Kidney (tissue), 14 donors: Measurements from ENCODE around the gene IZUMO4. TPM values are rescaled to one million over a fixed set of nuclear protein-coding genes. Genes with fewer than 3 reads are reported as not detected.

Source experiments
- DNase-seq, 5 donors: peaks; one replicate each; pipeline ENCODE4 v3.0.0-alpha.2; 2013 to 2020
- FAIRE-seq: peaks from 2 replicates; lab custom pipeline; 2012; peaks lifted over from hg19 to GRCh38; lab: Jason Lieb, UNC
- H3K27ac ChIP-seq, 2 donors: one replicate each; pipeline ENCODE4 v1.7.0; 2013; ENCODE audit warnings: low read depth in 2 of 2, low read length in 2 of 2, inconsistent platforms in 1 of 2
- H3K27me3 ChIP-seq: one replicate; pipeline ENCODE4 v1.7.1; 2013; ENCODE audit warnings: low read length, inconsistent platforms; ENCODE audit not compliant: control insufficient read depth, insufficient read depth
- H3K36me3 ChIP-seq, 3 donors: one replicate each; pipeline versions ENCODE4 v1.7.0 to v1.7.1; 2013; ENCODE audit warnings: low read length in 3 of 3, control low read depth in 1 of 3, inconsistent platforms in 1 of 3; ENCODE audit not compliant: insufficient read depth in 3 of 3, control insufficient read depth in 2 of 3
- H3K4me1 ChIP-seq, 3 donors: one replicate each; pipeline versions ENCODE4 v1.7.0 to v1.7.1; 2013; ENCODE audit warnings: low read length in 3 of 3, inconsistent platforms in 1 of 3, low read depth in 1 of 3; ENCODE audit not compliant: control insufficient read depth in 2 of 3, insufficient read depth in 2 of 3
- H3K4me3 ChIP-seq, 3 donors: one replicate each; pipeline versions ENCODE4 v1.7.0 to v1.8.1; 2013; ENCODE audit warnings: low read length in 3 of 3, control low read depth in 1 of 3, inconsistent platforms in 1 of 3
- H3K9ac ChIP-seq, 3 donors: one replicate each; pipeline versions ENCODE4 v1.7.0 to v1.7.1; 2013; ENCODE audit warnings: low read length in 3 of 3, control low read depth in 1 of 3, inconsistent platforms in 1 of 3
- H3K9me3 ChIP-seq, 3 donors: one replicate each; pipeline versions ENCODE4 v1.7.0 to v1.7.1; 2013; ENCODE audit warnings: low read length in 3 of 3, control low read depth in 1 of 3, inconsistent platforms in 1 of 3; ENCODE audit not compliant: control insufficient read depth in 2 of 3, insufficient read depth in 1 of 3
- CTCF ChIP-seq: IDR thresholded peaks from 3 replicates; pipeline ENCODE4 v1.5.1; 2012; ENCODE audit warnings: mild to moderate bottlenecking, moderate library complexity, borderline replicate concordance; ENCODE audit not compliant: insufficient read depth; ENCODE audit errors: extremely low read depth
- intact Hi-C: fragments of 100-400 bp; cut with DNase I; formaldehyde crosslinking; loops from one replicate; pipeline ENCODE4 v1.11.1; 2022
- polyA plus RNA-seq: library from polyadenylated mRNA; stranded (reverse); fragments of 350-450 nt; fragmentation: Illumina TruSeq; extraction: RNeasy Lipid Tissue Mini Kit (QIAGEN cat#74804); gene quantifications from one replicate; pipeline ENCODE4 v1.2.3, GENCODE V29; 2014; ENCODE audit warnings: low read depth, low replicate concordance; ENCODE audit not compliant: insufficient read depth
- total RNA-seq: library from RNA; stranded (reverse); fragmentation: NEBNext Ultra II Directional; extraction: Animal tissue kit (Norgen Biotek cat#: 25700); gene quantifications from one replicate; pipeline ENCODE4 v1.2.1, GENCODE V29; 2021
- donor health status: control.
- donor health status: control.
- donor health status: control.
- donor health status: control.
- donor health status: control.
- donor health status: DM: yes; HTN: yes; CAD: no.
- donor health status: Normal renal cell carcinoma (clear cell type).

The IZUMO4 gene
- total and polyA plus RNA-seq, 2 donors from 2014 or later = 4.3 to 8.9 TPM

GRCh38 chr19:2112516-2113320 is 16.0 kb downstream of the IZUMO4 start:
- Histone ChIP-seq H3K9me3 (no peaks in the 10 kb centered on the region), H3K9ac (no peak overlapping the region), H3K27ac (no peak overlapping the region), H3K27me3 (no peaks in the 10 kb centered on the region), H3K4me3 (no peak overlapping the region), H3K36me3 (peaks cover 0 to 81% (median 43%) of the 10 kb centered on the region in 3 donors), H3K4me1 (no peaks in the 10 kb centered on the region)
- no peak for TF ChIP-seq CTCF
- no peak for DNase-seq
- intact Hi-C loops = no loop called here
- no peak for FAIRE-seq

- Histone ChIP-seq H3K4me3 (no peak overlapping the region), H3K9me3 (no peaks in the 10 kb centered on the region), H3K4me1 (no peaks in the 10 kb centered on the region), H3K27ac (no peak overlapping the region), H3K9ac (no peak overlapping the region), H3K27me3 (no peaks in the 10 kb centered on the region), H3K36me3 (peaks cover 0 to 74% (median 48%) of the 10 kb centered on the region in 3 donors)
- FAIRE-seq (no peak), DNase-seq (no peak)
- no peak for TF ChIP-seq CTCF
- intact Hi-C loops = no loop called here
These were observed 16.9 kb downstream of the IZUMO4 start for GRCh38 chr19:2113439-2114211.

- no peak overlapping the region for H3K27ac ChIP-seq
- H3K36me3 ChIP-seq = peaks cover 0 to 70% (median 49%) of the 10 kb centered on the region in 3 donors
- no peak for TF ChIP-seq CTCF
- no peaks in the 10 kb centered on the region for H3K4me1 ChIP-seq
- no peak for FAIRE-seq
- DNase-seq = no peak
- no peaks in the 10 kb centered on the region for H3K27me3 ChIP-seq
- H3K9ac ChIP-seq = no peak overlapping the region
- no peak overlapping the region for H3K4me3 ChIP-seq
- intact Hi-C loops = no loop called here
- no peaks in the 10 kb centered on the region for H3K9me3 ChIP-seq
These were observed 17.5 kb downstream of the IZUMO4 start for GRCh38 chr19:2114218-2114617.
